ENCODE measurements around the gene DPRX. TPM values are rescaled to one million over a fixed set of nuclear protein-coding genes. Genes with fewer than 3 reads are reported as not detected.

Gene DPRX
- total and polyA plus RNA-seq, 2 donors from 2014 or later: not detected

Small RNA genes within 50 kb of the gene (microRNA-seq; reads per million reads assigned to microRNA genes)
- gene MIR1323: not detected
- not detected for gene MIR498
- not detected for gene MIR512-1
- not detected for gene MIR512-2
- not detected for gene MIR515-1
- gene MIR515-2: not detected
- gene MIR519C: not detected
- not detected for gene MIR519E
- not detected for gene MIR520E
- not detected for gene MIR520F

Other genes starting within 250 kb of the DPRX start
- 10.8 TPM for gene ZNF765, start 236.8 kb upstream of the DPRX start, total RNA-seq
- gene ZNF765, start 236.8 kb upstream of the DPRX start, polyA plus RNA-seq (ENCODE audit: insufficient read depth, low read depth, low replicate concordance): 3.0 TPM
- gene ZNF761, start 200.0 kb upstream of the DPRX start, total RNA-seq: 10.4 TPM
- gene ZNF761, start 200.0 kb upstream of the DPRX start, polyA plus RNA-seq (ENCODE audit: insufficient read depth, low read depth, low replicate concordance): 4.9 TPM
- 5.1 TPM for gene ZNF813, start 164.3 kb upstream of the DPRX start, total RNA-seq
- 1.2 TPM for gene ZNF813, start 164.3 kb upstream of the DPRX start, polyA plus RNA-seq (ENCODE audit: insufficient read depth, low read depth, low replicate concordance)
- gene ZNF331, start 93.9 kb upstream of the DPRX start, total RNA-seq: 22.3 TPM
- gene ZNF331, start 93.9 kb upstream of the DPRX start, polyA plus RNA-seq (ENCODE audit: insufficient read depth, low read depth, low replicate concordance): 6.5 TPM
- gene NLRP12, start 192.3 kb downstream of the DPRX start, total RNA-seq: 1.1 TPM
- not detected for gene NLRP12, start 192.3 kb downstream of the DPRX start, polyA plus RNA-seq (ENCODE audit: insufficient read depth, low read depth, low replicate concordance)
- gene MYADM, start 235.9 kb downstream of the DPRX start, total RNA-seq: 90.3 TPM
- gene MYADM, start 235.9 kb downstream of the DPRX start, polyA plus RNA-seq (ENCODE audit: insufficient read depth, low read depth, low replicate concordance): 13.1 TPM

Measured in kidney (tissue), 2 donors.